CD4-positive, alpha-beta T cell (primary cell): Measurements from ENCODE around the gene MTUS2. TPM values are rescaled to one million over a fixed set of nuclear protein-coding genes. Genes with fewer than 3 reads are reported as not detected.
A peak's percentile ranks its signal among the peaks of the same experiment; 100 is the strongest.

Experiments
- ATAC-seq: fragments of 200-7000 bp; cut with Tn5 transposase; one replicate; pipeline ENCODE4 v1.10.0; 2022; ENCODE audit warnings: mild to moderate bottlenecking; ENCODE audit not compliant: poor library complexity
- CTCF ChIA-PET: fragments of 350-600 bp; sonication (Branson Sonifier 250); formaldehyde crosslinking; loops from one replicate; lab custom pipeline; 2021; ENCODE audit warnings: antibody characterized with exemption, inconsistent platforms; lab: Charles Lee
- POLR2A ChIA-PET: fragments of 350-600 bp; sonication (Branson Sonifier 250); formaldehyde crosslinking; loops from one replicate; lab custom pipeline; 2021; ENCODE audit warnings: antibody characterized with exemption, inconsistent platforms; lab: Charles Lee
- DNase-seq, 14 experiments: peaks; one replicate each; pipeline ENCODE4 v3.0.0-alpha.2; 2013 to 2020; ENCODE audit warnings: mixed read lengths in 2 of 14
- H3K27ac ChIP-seq, 2 donors: one replicate each; pipeline versions ENCODE4 v1.5.1 to v1.7.0; 2013; ENCODE audit warnings: low read length in 2 of 2, low read depth in 1 of 2, mild to moderate bottlenecking in 1 of 2
- H3K27me3 ChIP-seq, 2 experiments: 1 replicate in 1 of 2; 2 replicates in 1 of 2; pipeline versions ENCODE4 v1.6.1 to v1.7.0; 2013; ENCODE audit warnings: low read length in 2 of 2, control low read depth in 1 of 2, mild to moderate bottlenecking in 1 of 2, moderate library complexity in 1 of 2; ENCODE audit not compliant: insufficient read depth in 2 of 2, control insufficient read depth in 1 of 2
- H3K36me3 ChIP-seq: one replicate; pipeline ENCODE4 v1.6.1; 2013; ENCODE audit warnings: low read length, control low read depth; ENCODE audit not compliant: insufficient read depth
- H3K4me1 ChIP-seq: one replicate; pipeline ENCODE4 v1.6.1; 2013; ENCODE audit warnings: low read length, control low read depth; ENCODE audit not compliant: insufficient read depth
- H3K4me3 ChIP-seq: one replicate; pipeline ENCODE4 v1.5.1; 2013; ENCODE audit warnings: mild to moderate bottlenecking, low read length, moderate library complexity
- H3K9me3 ChIP-seq, 2 experiments: 1 replicate in 1 of 2; 2 replicates in 1 of 2; pipeline versions ENCODE4 v1.6.1 to v1.7.0; 2013; ENCODE audit warnings: low read length in 2 of 2, mild to moderate bottlenecking in 2 of 2, control low read depth in 1 of 2, moderate library complexity in 1 of 2; ENCODE audit not compliant: control insufficient read depth in 1 of 2, insufficient read depth in 1 of 2
- H3K27ac Mint-ChIP-seq: one replicate; pipeline ENCODE4 v1.8.0; 2020; ENCODE audit warnings: mixed read lengths
- H3K27me3 Mint-ChIP-seq: one replicate; pipeline ENCODE4 v1.8.0; 2021; ENCODE audit warnings: mixed read lengths
- H3K36me3 Mint-ChIP-seq: one replicate; pipeline ENCODE4 v1.8.0; 2021; ENCODE audit warnings: low read depth, mixed read lengths
- H3K4me1 Mint-ChIP-seq: one replicate; pipeline ENCODE4 v1.8.0; 2021; ENCODE audit warnings: low read depth, mixed read lengths
- H3K4me3 Mint-ChIP-seq: one replicate; pipeline ENCODE4 v1.8.0; 2020; ENCODE audit warnings: mild to moderate bottlenecking, mixed read lengths
- H3K9me3 Mint-ChIP-seq: one replicate; pipeline ENCODE4 v1.8.0; 2020; ENCODE audit warnings: mixed read lengths
- CTCF ChIP-seq: fragments of 200-600 bp; IDR thresholded peaks from one replicate; pipeline ENCODE4 v1.8.0; 2022; ENCODE audit warnings: antibody characterized with exemption, mild to moderate bottlenecking
- intact Hi-C, 2 experiments: fragments of 100-400 bp; cut with DNase I in 1 of 2; cut with micrococcal nuclease in 1 of 2; formaldehyde crosslinking; loops; one replicate each; pipeline versions ENCODE4 v1.15.1 to v1.9.0; 2023 to 2025; cut with DNase I, micrococcal nuclease
- total RNA-seq, 174 experiments: library from RNA in 2 of 174; stranded (reverse) in 2 of 174; gene quantifications; one replicate each; pipeline ENCODE4 v1.2.3 and lab custom pipeline; 2021 to 2026

The MTUS2 gene
- total RNA-seq, 2 experiments from 2014 or later, result 0.38 to 0.81 TPM

DNA sequence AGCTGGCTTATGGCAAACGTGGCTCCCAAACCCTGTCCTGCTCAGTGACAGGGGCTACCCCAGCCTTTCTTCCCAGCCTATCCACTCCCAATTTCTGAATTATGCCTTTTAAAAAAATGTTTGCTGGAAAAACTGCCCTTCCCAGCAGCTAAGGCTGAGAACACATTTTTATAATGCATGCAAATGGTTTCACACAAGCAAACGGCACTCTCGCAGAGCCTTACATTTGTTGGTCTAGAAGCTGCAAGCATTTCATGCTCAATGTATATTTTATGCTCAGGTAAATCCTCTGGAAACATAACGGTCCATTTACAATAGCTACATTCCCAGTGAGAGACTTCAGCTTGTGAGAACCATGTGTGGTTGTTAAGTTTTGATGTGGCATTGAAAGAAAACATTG lies 713.9 kb downstream of the MTUS2 start:
- Mint-ChIP-seq H3K4me1 (peaks cover 12% of the 10 kb centered on the region), H3K4me3 (no peak overlapping the region), H3K36me3 (peaks cover 76% of the 10 kb centered on the region), H3K9me3 (no peaks in the 10 kb centered on the region), H3K27me3 (no peaks in the 10 kb centered on the region), H3K27ac (peak overlapping the region; percentile 17)
- DNase-seq, result no peak
- H3K27ac ChIP-seq, result no peak overlapping the region
- H3K4me3 ChIP-seq, result no peak overlapping the region
- peaks cover 53% of the 10 kb centered on the region for H3K36me3 ChIP-seq
- TF ChIP-seq CTCF, result no peak
- H3K4me1 ChIP-seq, result peaks cover 3% of the 10 kb centered on the region
- intact Hi-C loops, result no loop called here
- H3K9me3 ChIP-seq, result no peaks in the 10 kb centered on the region
- POLR2A ChIA-PET, result no interaction called here
- no peak for ATAC-seq
- no peaks in the 10 kb centered on the region for H3K27me3 ChIP-seq
- CTCF ChIA-PET, result no interaction called here

DNA sequence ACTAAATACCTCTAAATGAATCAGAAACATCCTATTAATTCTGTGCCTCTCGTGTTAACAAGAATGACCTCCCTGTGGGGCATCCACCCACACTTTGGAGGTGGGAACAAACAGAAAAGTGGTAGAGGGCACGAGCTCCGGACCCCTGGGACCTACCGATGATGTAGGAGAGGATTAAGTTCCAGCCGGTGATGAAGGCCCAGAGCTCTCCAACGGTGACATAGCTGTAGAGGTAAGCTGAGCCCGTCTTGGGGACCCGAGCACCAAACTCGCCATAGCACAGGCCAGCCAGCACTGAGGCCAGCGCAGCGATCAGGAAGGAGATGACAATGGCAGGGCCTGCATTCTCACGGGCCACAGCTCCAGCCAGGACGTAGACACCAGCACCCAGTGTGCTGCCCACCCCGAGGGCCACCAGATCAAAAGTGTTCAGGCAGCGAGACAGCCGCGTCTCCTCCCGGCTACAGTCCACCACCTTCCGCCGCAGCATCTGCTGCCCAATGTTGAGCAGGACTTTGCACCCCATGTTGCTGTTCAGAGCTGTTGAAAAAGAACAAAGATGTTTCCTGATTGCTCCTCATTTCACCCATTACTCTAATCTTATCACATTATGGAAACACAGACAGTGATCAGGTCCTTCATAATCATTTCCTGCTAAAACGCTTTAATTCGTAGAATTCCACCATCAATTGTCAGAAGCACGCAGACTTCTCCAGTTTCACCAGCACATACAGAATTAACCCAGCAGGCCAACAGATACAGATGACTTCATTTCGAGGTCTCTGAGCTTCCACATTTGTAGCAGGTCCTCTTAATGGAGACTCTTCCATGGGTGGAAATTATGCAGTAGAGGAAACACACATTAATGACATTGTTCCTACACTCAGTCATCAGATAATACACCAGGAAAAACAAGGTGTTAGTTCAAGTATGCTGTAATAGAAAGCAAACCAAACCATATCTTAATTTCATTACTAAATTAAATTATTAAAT lies 715.8 kb downstream of the MTUS2 start:
- peaks cover 39% of the 10 kb centered on the region for H3K36me3 ChIP-seq
- H3K9me3 Mint-ChIP-seq, result no peaks in the 10 kb centered on the region
- DNase-seq (no peak), ATAC-seq (no peak)
- peaks cover 3% of the 10 kb centered on the region for H3K4me1 ChIP-seq
- TF ChIP-seq CTCF, result no peak
- H3K4me3 ChIP-seq, result no peak overlapping the region
- no peak overlapping the region for H3K27ac Mint-ChIP-seq
- no peak overlapping the region for H3K4me3 Mint-ChIP-seq
- peaks cover 20% of the 10 kb centered on the region for H3K4me1 Mint-ChIP-seq
- ChIA-PET CTCF (no interaction called here), POLR2A (no interaction called here)
- no peaks in the 10 kb centered on the region for H3K27me3 ChIP-seq
- H3K27me3 Mint-ChIP-seq, result no peaks in the 10 kb centered on the region
- intact Hi-C loops, result no loop called here
- peaks cover 61% of the 10 kb centered on the region for H3K36me3 Mint-ChIP-seq
- H3K9me3 ChIP-seq, result no peaks in the 10 kb centered on the region
- no peak overlapping the region for H3K27ac ChIP-seq

- intact Hi-C loops, result no loop called here
- H3K4me1 Mint-ChIP-seq, result peaks cover 28% of the 10 kb centered on the region
- no peak overlapping the region for H3K27ac Mint-ChIP-seq
Measured at GRCh38 chr13:29536853-29537252, 716.7 kb downstream of the MTUS2 start.

More at GRCh38 chr13:29536853-29537252, 716.7 kb downstream of the MTUS2 start:
- H3K9me3 Mint-ChIP-seq, result no peaks in the 10 kb centered on the region
- TF ChIP-seq CTCF, result no peak
- H3K27me3 Mint-ChIP-seq, result no peaks in the 10 kb centered on the region
- Histone ChIP-seq H3K4me1 (peaks cover 3% of the 10 kb centered on the region), H3K4me3 (no peak overlapping the region), H3K9me3 (no peaks in the 10 kb centered on the region), H3K36me3 (peaks cover 37% of the 10 kb centered on the region), H3K27me3 (no peaks in the 10 kb centered on the region), H3K27ac (no peak overlapping the region)
- CTCF ChIA-PET, result no interaction called here
- POLR2A ChIA-PET, result no interaction called here
- no peak for DNase-seq
- H3K36me3 Mint-ChIP-seq, result peaks cover 55% of the 10 kb centered on the region
- no peak for ATAC-seq
- no peak overlapping the region for H3K4me3 Mint-ChIP-seq
